Prostate gland (tissue), 2 donors: ENCODE data around the gene RAB24.

Experiments used
- POLR2AphosphoS5 ChIP-seq: sonication (generic); formaldehyde crosslinking; IDR thresholded peaks from one replicate; pipeline ENCODE4 v1.6.1; 2017; ENCODE audit warnings: antibody characterized with exemption
- TF ChIP-seq, protein P1 (sequence below), 4 experiments: fragments of 200-600 bp in 2 of 4; fragments of 450-650 bp in 2 of 4; sonication (generic) in 2 of 4; IDR thresholded peaks; 1 replicate in 3 of 4; 2 replicates in 1 of 4; pipeline ENCODE4 v1.5.1; 2016 to 2019; ENCODE audit warnings: antibody characterized with exemption in 4 of 4, mild to moderate bottlenecking in 2 of 4, moderate library complexity in 2 of 4

DNA sequence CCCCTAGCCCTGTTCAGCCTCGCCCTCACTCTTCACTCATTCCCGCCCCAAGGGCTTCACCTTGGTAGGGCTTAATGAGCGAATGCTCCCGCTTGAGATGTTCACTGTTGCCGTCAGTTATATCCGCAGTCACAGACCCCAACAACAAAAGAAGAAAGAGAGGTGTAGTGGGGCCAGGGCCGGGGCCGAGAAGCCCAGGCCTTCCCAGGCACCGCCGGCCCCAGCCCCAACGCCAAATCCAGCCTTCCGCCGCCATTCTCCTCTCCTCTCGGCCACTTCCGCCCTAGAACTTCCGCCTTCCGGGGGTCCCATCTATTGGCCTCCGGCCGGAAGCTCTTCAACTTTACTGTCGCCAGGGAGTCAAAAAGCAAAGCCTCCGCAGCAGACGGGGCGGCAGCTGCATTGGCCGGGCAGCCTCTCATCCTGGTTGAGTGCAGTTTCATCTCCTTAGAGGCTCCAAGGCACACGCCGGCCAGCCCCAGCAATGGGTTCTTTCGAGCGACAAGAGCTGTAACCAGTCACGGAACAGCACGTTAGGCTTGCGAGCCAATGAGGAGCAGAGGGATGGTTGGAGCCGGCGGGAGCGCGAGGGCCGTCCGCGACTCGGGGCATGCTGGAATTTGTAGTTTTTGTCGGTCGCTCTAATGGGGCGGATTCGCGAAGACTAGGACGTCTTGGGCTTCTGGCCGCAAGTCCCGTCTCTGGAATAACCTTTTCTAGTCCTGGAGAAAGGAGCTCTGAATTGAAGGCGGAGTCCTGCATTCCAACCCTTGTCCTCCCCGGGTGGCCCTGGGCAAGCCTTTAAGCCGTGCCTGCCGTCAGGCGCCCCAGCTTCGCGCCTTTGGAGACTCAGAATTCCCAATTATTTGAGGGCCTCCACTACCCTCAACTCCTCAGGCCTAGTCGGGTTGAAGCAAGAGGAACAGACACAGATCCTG lies 48.1 kb upstream of the RAB24 start, which contains the start of gene LMAN2:
- TF ChIP-seq, protein P1, sequence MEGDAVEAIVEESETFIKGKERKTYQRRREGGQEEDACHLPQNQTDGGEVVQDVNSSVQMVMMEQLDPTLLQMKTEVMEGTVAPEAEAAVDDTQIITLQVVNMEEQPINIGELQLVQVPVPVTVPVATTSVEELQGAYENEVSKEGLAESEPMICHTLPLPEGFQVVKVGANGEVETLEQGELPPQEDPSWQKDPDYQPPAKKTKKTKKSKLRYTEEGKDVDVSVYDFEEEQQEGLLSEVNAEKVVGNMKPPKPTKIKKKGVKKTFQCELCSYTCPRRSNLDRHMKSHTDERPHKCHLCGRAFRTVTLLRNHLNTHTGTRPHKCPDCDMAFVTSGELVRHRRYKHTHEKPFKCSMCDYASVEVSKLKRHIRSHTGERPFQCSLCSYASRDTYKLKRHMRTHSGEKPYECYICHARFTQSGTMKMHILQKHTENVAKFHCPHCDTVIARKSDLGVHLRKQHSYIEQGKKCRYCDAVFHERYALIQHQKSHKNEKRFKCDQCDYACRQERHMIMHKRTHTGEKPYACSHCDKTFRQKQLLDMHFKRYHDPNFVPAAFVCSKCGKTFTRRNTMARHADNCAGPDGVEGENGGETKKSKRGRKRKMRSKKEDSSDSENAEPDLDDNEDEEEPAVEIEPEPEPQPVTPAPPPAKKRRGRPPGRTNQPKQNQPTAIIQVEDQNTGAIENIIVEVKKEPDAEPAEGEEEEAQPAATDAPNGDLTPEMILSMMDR (IDR thresholded peaks at IDR 0.05), result no peak
- peak; percentile 90 for TF ChIP-seq POLR2AphosphoS5
